GM19099 (cell line): ENCODE measurements around the gene SUGCT.

Experiments used
- POLR2A ChIP-seq: IDR thresholded peaks from 3 replicates; pipeline ENCODE4 v1.6.1; 2011; ENCODE audit warnings: low read depth; ENCODE audit not compliant: insufficient read length; ENCODE audit errors: extremely low read depth

The SUGCT gene

DNA sequence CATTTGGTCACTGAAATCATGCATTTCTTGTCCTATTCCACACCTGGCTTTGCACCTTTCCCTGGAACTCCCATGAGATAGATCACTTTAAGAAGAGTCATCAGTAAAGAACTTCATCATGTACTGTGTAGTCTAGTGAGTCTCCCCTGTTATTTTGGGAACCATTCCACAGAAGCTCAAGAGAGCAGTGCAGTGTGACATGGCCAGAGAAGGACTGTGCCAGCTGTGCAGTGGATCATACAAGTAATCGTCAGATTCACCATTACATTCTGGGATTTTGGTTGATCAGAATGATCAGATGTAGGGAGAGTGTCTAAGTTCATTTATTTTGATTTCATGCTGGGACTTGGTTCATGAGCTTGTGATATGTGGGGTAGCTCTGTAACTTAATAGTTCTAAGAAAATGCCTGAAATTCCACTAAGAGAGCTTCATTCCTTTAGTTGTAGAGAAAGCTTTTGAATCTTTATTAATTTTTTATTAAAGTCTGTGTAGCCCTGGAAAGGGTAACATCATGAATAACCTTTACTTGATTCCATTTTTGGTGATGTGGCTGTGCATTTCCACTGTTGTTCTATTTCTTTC is 166.8 kb downstream of the SUGCT start:
- TF ChIP-seq POLR2A = no peak

DNA sequence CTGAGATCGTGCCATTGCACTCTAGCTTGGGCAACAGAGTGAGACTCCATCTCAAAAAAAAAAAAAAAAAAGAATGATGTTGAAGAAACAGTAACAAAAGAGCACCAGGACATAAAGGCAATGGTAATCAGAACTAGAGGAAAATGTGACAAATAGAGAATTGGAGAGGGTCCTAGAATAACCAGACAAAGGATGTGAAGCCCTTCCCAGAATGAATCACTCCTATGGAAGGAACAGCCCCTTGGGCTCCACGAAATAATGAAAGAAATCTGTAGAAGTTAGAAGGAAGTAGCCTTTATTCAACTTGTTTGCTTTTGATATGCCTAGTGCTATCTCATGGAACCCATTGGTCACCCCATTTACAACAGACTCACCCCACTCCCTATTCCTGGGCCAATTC is 169.2 kb downstream of the SUGCT start:
- no peak for TF ChIP-seq POLR2A

DNA sequence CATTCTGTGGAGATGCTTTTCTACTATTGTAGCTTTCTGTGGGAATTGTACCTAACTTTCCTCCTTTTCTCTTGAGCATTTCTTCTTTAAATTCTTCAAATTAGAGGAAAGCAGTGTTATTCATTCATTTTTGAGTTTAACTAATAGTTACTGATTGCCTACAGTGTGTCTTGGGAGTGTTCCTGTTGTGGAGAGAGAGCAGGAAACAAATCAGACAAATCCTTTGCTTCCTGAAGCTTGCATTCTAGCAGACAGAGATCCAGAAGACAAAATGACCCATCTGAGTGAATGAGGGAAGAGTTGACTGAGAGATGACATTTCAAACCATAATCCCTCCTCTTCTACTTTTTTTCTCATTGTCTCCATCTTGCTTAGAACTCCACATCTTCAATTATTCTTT is 170.4 kb downstream of the SUGCT start:
- TF ChIP-seq POLR2A = no peak

DNA sequence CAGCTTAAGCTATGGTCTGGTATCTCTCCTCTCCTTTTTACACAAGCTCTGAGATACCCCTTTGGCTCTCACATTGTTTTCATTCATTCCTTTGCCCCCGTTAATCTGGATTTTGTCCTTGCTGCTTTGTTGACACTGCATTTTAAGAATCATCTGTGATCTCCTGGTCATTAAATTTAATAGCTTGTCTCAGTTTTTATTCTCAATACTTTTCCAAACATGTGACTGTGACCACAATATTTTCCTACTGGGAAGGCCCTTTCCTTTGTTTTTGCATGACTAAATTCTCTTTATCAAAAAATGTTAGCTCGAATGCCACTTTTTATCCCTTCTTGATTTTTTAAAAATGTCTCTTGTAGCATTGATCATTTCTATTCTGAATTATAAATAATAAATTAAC is 171.2 kb downstream of the SUGCT start:
- TF ChIP-seq POLR2A = no peak

DNA sequence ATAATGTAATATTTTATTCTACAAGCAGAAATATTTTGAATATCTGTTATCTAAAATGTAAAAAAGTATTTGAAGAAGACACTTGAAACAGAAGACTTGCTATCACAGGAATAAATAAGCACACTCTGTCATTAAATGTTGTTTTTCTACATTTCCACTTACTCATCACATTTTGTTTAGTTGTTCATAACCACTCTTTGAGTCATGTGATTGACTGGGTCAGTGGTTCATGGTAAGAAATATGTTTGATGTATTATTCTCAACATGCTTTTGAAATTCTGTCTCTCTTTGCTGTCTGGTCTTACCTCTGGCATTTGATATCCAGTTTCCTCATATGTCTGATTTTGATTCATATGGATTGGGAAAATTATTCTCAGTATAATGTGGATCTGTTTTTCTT is 171.8 kb downstream of the SUGCT start:
- no peak for TF ChIP-seq POLR2A

DNA sequence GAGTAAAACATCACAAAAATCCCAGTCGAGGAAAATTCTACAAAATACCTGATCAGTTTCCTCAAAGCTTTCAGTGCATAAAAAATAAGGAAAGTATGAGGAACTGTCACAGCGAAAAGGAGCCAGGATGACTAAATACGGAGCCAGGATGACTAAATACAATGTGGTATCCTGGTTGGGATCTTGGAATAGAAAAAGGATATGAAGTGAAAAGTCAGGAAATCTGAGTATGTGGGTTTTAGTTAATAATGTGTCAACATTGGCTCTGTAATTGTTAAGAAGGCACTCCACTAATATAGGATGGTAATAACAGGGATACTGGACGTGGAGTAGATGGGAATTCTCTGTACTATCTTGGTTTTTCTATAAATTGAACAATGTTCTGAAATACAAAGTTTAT is 175.5 kb downstream of the SUGCT start:
- TF ChIP-seq POLR2A = no peak

DNA sequence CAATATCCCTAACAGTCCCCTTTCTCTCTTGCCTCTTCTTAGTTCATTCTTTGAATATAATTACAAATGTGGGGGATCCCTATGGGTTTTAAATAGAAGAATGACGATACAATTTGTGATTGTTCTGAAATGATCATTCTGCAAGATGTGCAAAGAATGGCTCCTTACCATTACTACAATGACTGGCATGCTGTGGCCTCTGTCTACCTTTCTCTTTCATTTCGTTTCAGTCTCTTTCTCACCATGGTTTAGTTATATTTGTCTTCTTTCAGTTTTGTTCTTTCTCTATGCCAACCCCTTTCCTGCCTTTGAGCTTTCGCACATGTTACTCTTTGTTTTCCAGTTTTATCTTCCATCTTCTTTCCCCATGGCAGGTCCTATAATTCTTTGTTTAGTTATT is 176.5 kb downstream of the SUGCT start:
- no peak for TF ChIP-seq POLR2A

DNA sequence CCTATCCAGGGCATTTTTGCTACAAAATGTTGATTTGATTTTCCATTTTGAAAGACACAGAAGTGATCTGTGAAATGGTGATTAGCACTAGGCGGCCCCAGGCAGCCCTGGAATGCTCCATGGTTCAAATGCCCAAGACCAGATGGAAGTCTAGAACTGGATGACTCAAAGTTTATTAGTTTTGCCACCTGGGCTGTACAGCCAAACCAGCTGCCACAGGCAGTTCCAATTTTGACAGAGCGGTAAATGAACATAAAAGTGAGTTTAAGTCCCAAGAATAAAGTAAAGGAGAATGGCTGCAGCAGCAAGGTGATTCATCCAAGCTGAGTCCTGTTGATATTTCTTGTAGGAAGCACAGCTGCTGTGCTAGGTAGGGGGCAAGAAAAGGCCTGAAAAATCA is 180.5 kb downstream of the SUGCT start:
- no peak for TF ChIP-seq POLR2A

DNA sequence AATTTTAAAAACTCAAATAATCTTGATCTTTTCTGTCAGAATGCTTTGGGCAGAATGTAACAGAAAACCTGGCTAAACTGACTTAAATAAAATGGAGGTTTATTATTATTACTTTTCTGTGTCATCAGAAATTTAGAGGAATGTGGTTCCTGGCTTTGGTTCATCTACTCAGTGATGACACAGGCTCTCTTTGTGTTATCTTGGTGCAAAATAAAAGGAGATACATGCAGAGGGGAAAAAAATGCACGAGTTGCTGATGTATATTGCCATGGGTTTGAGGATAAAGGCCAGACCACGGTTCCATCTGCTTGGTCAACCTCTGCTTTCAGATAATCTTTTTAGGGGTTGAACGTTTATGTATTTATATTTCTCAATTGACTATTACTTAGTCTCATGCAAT is 181.4 kb downstream of the SUGCT start:
- no peak for TF ChIP-seq POLR2A

DNA sequence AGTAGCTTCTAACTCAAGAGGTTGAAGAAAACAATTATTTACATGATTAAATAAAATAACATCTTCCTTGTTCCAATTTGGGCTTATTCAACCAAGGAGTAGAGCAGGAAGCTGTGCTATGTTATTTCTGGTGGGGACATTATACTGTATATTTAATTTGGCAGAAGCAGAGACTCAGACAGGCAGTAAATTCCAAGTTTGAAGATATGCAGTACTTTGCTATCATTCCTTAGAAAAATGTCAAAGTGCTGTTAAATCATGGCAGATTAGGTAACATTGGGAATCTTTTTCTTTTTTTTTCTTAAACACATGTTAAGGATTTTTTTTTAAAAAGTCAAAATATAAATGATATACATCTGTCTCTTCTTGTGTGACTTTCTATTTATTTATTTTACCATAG is 190.1 kb downstream of the SUGCT start:
- TF ChIP-seq POLR2A = no peak

DNA sequence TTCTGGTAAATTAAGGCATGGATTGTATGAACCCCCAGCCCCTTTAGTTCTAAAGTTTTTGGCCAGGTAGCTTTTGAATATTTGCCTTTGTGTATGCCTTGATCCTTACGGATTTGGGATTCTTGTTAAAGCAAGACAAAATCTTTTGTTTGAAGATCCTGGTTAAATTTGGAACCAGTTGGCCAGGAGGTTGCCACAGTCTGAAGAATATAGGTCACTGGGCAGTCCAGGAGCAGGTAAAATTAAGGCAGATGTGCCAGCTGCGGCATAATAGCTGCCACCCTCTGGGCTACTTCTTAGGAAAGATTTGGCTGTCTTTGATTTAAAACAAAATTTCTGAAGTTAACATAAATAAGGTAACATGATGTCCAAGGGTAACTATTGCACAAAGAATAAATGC is 192.3 kb downstream of the SUGCT start:
- TF ChIP-seq POLR2A = no peak

DNA sequence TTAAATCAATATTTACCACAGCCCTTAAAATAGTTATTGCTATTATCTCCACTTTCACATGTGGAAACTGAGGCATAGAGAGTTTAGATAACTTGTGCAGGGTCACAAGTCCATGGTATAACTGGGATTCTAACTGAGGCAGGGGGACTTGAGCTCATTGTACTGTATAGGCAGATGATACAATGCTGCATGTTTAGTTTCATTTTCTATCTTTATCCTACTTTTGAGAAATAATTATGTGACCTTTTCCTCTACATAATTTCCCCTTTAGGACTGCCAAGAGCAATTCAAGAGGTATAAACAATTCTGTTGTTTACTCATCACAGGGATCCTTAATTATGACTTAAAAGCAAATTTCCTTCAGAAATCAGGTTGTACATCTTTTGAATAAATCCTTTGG is 193.1 kb downstream of the SUGCT start:
- TF ChIP-seq POLR2A = no peak

DNA sequence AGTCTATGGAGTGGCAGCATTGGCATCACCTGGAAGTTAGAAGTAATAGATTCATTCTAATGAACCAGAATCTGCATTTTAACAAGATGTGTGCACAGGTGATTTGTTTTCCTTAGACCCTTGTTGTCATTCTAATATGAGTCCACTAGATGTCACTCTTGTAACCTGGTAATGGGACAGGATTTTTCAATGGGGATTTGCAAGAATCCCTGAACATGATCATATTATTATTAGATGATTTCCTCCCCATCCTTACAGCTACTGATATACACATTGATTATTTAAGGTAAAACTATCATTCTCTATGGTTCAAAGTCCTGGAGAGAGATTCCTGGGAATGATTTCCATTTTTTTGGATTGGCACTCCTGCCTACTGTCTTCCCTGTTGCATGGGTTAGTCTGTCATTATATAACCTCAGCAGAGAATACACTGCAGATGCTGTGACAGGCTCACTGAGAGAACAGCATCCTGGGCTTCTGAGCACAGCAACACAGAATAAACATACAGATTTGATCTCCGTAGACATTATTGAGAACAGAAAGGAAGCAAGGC is 194.9 kb downstream of the SUGCT start:
- TF ChIP-seq POLR2A = no peak

DNA sequence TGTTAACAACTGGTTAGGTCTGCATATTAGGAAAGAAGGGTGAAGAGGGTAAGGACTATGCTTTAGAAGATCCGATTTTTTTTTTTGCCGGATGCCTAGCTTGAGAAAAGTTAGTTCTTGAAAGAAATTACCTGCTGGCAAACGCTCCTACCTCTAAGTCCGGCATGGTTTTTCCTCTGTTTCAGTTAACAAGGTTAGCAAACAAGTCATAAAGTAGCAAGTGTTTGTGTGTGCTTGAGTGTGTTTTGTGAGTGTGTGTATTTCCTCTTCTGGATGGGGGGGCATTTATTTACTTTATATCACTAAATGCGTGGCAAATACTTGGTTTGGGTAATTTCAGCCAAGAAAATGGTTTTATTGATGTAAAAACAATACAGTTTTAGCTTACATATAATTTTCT is 195.6 kb downstream of the SUGCT start:
- TF ChIP-seq POLR2A = no peak

DNA sequence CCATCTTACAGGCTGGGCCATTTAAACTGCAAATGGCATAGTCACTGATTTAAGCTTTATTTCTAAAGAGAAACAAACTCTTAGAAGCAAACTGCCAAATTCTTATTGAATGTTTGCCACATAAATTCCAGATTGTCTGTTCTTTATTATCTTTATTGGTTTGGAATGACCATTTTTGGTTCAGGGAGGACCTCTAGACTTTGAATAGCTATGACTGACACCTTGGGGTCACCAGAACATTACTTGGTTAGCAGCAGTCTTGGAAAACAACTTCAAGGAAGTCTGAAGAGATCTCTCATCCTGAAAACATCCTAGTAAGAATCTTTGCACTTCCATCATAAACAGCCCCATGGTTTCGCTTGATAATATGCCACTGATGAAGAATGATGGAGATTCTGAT is 197.1 kb downstream of the SUGCT start:
- TF ChIP-seq POLR2A = no peak

DNA sequence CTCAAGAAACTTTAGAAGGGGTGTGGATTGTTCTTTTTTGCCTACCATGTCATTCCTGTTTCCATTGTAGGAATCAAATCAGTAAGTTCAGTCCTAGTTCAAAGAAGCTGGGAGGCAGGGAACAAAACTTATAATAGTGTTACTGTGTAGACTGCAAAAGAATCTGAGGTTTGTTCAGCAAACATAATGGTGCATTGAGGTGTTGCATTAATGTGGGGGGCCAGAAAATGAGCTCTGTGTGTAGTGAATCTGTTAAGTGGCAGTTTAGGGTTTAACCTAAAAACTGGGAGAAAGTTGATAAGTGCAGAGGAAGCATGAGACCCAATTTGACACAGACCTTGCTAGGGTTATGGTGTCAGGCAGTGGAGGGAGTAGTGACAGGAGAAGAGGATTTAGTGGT is 197.7 kb downstream of the SUGCT start:
- TF ChIP-seq POLR2A = no peak

DNA sequence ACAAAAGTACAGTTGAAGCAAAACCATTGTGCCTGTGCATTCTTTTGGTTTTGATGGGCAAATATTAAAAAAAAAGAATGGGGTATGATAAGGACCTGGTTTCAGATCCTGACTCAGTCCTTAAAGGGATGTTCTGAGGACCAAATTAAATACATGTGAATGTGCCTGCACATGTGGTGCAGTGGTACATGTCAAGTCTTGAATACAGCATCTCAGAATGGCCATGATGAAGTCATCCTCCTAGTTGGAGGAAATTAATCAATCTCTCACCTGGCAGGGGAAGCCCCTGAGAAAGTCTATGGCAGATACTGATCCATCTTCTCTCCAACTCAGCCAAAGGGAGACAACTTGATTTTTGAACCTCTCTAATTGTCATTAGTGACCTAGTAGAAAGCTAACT is 207.0 kb downstream of the SUGCT start:
- TF ChIP-seq POLR2A = no peak
